Stimulated activated CD4-positive, alpha-beta T cell treated with anti-CD3 and anti-CD28 coated beads, Interleukin-12 subunit alpha, Interleukin-12 subunit beta, amount 100 ng/mL, for 24 hours (primary cell): ENCODE measurements around the gene GPR146.

Experiments used
- DNase-seq, 2 experiments: peaks; one replicate each; pipeline ENCODE4 v3.0.0-alpha.2; 2020; ENCODE audit warnings: low read depth in 2 of 2

The GPR146 gene

GRCh38 chr7:1106063-1106792, 61.9 kb downstream of the GPR146 start:
- no peak for DNase-seq

- no peak for DNase-seq
These were observed 62.6 kb downstream of the GPR146 start for GRCh38 chr7:1106793-1107421.

- DNase-seq = no peak
These were observed 64.0 kb downstream of the GPR146 start for GRCh38 chr7:1108264-1108920.
